Measurements from ENCODE around the gene PDE3A. TPM values are rescaled to one million over a fixed set of nuclear protein-coding genes. Genes with fewer than 3 reads are reported as not detected.

PDE3A gene
- total RNA-seq, 1 donor from 2014 or later, result 1.3 TPM

DNA sequence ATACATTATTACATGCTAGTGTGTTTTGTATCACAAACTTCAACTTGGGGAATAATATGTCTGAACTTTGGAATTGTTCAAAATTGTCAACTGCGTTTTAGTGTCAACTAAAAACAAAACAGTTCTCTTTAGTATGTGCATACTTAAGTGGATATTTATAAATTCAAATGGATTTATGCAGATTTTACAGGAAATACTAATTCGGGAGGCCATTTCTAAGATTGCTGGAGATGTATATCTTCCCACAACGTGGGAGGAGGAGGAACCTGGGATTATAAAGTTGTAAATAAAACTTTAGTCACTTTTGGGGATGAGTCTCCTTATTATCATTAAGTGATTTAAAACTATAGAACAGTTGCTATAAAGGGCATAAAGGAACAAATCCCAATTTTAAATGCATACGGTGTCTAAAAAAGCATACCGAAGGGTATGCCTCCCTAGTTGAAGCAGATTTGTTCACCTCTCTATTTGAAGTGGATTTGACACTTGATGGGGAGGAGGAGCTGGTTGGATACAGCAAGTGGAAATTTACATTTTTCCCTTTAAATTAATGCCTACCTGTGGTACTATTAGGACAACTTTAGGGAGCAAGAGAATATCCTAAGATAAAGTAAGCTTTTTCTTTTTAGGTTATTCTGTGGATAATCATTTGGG lies 2.7 kb downstream of the PDE3A start:
- Mint-ChIP-seq H3K36me3 (ENCODE audit: unreplicated experiment) (no peaks in the 10 kb centered on the region), H3K27me3 (ENCODE audit: unreplicated experiment) (peaks cover 10% of the 10 kb centered on the region), H3K27ac (ENCODE audit: unreplicated experiment) (no peak overlapping the region), H3K4me3 (ENCODE audit: unreplicated experiment) (peak overlapping the region; percentile 6), H3K4me1 (ENCODE audit: low read depth, unreplicated experiment) (peaks cover 3% of the 10 kb centered on the region), H3K9me3 (ENCODE audit: unreplicated experiment) (peaks cover 7% of the 10 kb centered on the region)
- DNase-seq, result no peak
- TF ChIP-seq, protein P1, sequence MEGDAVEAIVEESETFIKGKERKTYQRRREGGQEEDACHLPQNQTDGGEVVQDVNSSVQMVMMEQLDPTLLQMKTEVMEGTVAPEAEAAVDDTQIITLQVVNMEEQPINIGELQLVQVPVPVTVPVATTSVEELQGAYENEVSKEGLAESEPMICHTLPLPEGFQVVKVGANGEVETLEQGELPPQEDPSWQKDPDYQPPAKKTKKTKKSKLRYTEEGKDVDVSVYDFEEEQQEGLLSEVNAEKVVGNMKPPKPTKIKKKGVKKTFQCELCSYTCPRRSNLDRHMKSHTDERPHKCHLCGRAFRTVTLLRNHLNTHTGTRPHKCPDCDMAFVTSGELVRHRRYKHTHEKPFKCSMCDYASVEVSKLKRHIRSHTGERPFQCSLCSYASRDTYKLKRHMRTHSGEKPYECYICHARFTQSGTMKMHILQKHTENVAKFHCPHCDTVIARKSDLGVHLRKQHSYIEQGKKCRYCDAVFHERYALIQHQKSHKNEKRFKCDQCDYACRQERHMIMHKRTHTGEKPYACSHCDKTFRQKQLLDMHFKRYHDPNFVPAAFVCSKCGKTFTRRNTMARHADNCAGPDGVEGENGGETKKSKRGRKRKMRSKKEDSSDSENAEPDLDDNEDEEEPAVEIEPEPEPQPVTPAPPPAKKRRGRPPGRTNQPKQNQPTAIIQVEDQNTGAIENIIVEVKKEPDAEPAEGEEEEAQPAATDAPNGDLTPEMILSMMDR (IDR thresholded peaks at IDR 0.05; ENCODE audit: partially characterized antibody, unreplicated experiment), result no peak

DNA sequence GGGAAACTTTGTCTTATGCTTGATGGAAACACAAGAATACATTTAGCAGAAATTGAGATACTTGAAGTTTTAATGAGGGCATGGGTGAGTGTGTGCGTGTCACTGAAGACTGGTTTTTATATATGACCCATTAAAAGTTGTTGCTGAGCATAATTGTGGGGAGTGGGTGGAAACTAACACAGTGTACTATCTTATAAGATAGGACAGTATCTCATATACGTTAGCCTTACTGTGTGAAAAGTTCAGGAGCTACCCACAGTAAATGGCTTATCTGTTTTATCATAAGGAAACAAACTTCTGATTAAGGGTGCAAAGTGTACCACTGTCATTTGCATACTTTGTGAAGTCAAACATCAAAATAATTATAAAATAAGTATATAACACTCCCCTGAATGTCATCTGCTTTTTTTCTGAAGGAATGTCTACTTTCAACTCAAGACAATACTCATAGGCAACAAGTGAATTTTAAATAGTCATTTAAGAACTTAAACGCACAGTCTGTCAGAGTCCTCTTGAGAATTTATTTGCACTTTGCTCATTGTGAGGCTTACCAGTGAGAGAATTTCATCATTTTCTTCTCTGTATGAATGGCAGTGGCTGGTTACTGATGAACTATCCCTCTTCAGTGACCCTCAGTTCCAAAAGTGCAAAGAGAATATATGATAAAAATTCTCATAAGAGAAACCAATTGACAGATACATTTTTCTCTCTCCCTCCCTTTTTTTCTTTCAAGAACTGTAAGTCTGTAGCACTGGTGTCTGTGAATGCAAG lies 4.2 kb downstream of the PDE3A start:
- no peak for DNase-seq
- Mint-ChIP-seq H3K4me1 (ENCODE audit: low read depth, unreplicated experiment) (peaks cover 3% of the 10 kb centered on the region), H3K4me3 (ENCODE audit: unreplicated experiment) (no peak overlapping the region), H3K27me3 (ENCODE audit: unreplicated experiment) (peaks cover 10% of the 10 kb centered on the region), H3K27ac (ENCODE audit: unreplicated experiment) (no peak overlapping the region), H3K36me3 (ENCODE audit: unreplicated experiment) (no peaks in the 10 kb centered on the region), H3K9me3 (ENCODE audit: unreplicated experiment) (peaks cover 7% of the 10 kb centered on the region)
- TF ChIP-seq, protein P1 (IDR thresholded peaks at IDR 0.05; ENCODE audit: partially characterized antibody, unreplicated experiment), result no peak

DNA sequence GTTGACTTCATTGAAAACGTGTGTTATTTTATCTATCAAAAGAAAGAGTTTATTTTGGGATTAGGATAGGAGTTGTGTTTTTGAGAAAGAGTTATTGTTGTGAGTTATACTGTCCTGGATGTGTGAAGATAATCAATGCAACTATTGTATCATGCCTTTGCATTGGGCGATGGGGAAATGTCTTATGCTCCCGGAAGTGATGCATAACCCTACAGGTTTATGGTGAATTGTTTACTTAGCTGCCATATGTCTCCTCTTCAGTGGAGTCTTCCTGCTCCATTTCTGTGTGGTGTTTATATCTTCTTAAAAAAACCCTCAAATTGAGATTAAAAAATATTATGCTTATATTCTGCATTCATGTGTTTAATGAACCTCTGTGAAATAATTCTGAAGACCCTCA lies 6.5 kb downstream of the PDE3A start:
- Mint-ChIP-seq H3K36me3 (ENCODE audit: unreplicated experiment) (no peaks in the 10 kb centered on the region), H3K9me3 (ENCODE audit: unreplicated experiment) (peaks cover under 1% of the 10 kb centered on the region), H3K27ac (ENCODE audit: unreplicated experiment) (no peak overlapping the region), H3K4me1 (ENCODE audit: low read depth, unreplicated experiment) (no peaks in the 10 kb centered on the region), H3K27me3 (ENCODE audit: unreplicated experiment) (peaks cover 9% of the 10 kb centered on the region), H3K4me3 (ENCODE audit: unreplicated experiment) (no peak overlapping the region)
- DNase-seq, result no peak
- TF ChIP-seq, protein P1 (IDR thresholded peaks at IDR 0.05; ENCODE audit: partially characterized antibody, unreplicated experiment), result no peak

DNA sequence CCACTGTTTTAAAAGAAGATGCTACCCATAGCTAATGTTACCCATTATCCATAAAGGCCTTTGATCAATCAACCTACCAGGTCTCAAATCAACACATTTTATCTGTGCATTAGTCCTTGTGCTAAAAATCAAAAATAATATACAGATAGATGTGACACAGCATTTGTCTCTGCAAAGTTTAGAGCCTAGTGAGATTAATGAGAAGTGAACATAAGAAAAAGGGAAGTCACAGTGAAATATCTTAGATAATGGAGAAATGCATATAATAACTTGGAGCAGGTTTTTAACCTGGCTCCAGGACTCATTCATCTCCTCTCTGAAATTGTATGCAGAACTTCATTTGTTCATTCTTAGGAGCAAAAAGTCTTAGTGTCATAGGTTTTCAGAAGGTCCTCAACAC lies 7.2 kb downstream of the PDE3A start:
- no peaks in the 10 kb centered on the region for H3K9me3 Mint-ChIP-seq (ENCODE audit: unreplicated experiment)
- no peaks in the 10 kb centered on the region for H3K36me3 Mint-ChIP-seq (ENCODE audit: unreplicated experiment)
- H3K27ac Mint-ChIP-seq (ENCODE audit: unreplicated experiment), result no peak overlapping the region
- H3K4me3 Mint-ChIP-seq (ENCODE audit: unreplicated experiment), result no peak overlapping the region
- TF ChIP-seq, protein P1 (IDR thresholded peaks at IDR 0.05; ENCODE audit: partially characterized antibody, unreplicated experiment), result no peak
- peaks cover 4% of the 10 kb centered on the region for H3K27me3 Mint-ChIP-seq (ENCODE audit: unreplicated experiment)
- no peak for DNase-seq
- no peaks in the 10 kb centered on the region for H3K4me1 Mint-ChIP-seq (ENCODE audit: low read depth, unreplicated experiment)

- no peak for DNase-seq
- H3K36me3 Mint-ChIP-seq (ENCODE audit: unreplicated experiment), result no peaks in the 10 kb centered on the region
- H3K27me3 Mint-ChIP-seq (ENCODE audit: unreplicated experiment), result peaks cover 4% of the 10 kb centered on the region
- H3K4me1 Mint-ChIP-seq (ENCODE audit: low read depth, unreplicated experiment), result peaks cover 6% of the 10 kb centered on the region
- H3K4me3 Mint-ChIP-seq (ENCODE audit: unreplicated experiment), result no peak overlapping the region
- no peak overlapping the region for H3K27ac Mint-ChIP-seq (ENCODE audit: unreplicated experiment)
- TF ChIP-seq, protein P1 (IDR thresholded peaks at IDR 0.05; ENCODE audit: partially characterized antibody, unreplicated experiment), result peak; percentile 16
- no peaks in the 10 kb centered on the region for H3K9me3 Mint-ChIP-seq (ENCODE audit: unreplicated experiment)
Observed at GRCh38 chr12:20376984-20377383, 8.6 kb downstream of the PDE3A start.

All from glutamatergic neuron (in vitro differentiated cells).